Umbilical cord (tissue), 2 donors: ENCODE results near the gene ZKSCAN3. TPM values are rescaled to one million over a fixed set of nuclear protein-coding genes. Genes with fewer than 3 reads are reported as not detected.
"Not testable (repeated sequence)": the region's sequence is repeated elsewhere in the genome, so short reads cannot be mapped to it uniquely, and the experiment has no call there.

Experiments
- DNase-seq: peaks from one replicate; pipeline ENCODE4 v3.0.0-alpha.2; 2015; ENCODE audit warnings: low spot score
- total RNA-seq: library from RNA; depleted of rRNA; stranded (reverse); fragments of >200 nt; gene quantifications from one replicate; pipeline ENCODE4 v1.2.3, GENCODE V29; 2014; ENCODE audit warnings: low replicate concordance; ENCODE audit not compliant: insufficient read depth

The ZKSCAN3 gene
- total RNA-seq, result 5.5 TPM

DNA sequence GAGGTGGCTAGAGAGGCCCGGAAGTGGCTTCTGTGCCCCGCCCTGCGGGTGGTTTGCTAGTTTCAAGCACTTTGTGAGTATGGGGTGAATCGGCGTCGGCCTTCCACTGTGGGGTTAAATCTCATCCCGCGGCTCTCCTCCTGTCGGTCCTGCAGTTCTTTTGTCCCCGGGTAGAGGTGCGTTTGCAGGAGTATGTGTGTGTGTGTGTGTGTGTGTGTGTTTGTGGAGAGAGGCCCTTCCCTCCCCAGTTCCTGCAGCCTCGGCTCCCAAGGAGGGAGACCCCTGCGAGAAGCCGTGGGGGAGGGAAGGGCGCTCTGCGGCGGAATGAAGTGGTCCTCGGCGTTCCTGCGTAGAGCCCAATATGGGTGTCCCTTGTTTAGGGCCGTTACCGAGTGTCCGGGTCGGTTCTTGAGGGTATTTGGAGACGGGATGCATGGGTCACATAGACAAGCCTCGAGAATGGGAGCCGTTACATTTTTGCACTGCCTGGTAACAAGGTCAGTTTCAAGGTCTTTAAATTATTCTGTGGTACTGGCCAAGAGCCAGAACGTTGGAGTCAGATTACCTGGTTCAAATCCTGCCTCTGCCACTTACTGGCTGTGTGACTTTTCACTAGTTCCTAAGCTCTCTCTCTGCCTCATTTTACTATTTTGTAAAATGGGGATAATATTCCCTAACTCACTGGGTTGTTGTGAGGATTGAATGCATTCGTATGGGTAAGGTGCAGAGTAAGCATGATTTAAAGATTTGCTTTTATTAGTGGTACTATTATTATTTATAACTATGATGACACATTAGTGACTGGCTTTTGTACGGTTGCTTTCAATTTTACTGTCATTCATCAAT, at the start of gene ZKSCAN3:
ZKSCAN3 (plus strand) TSS at position 56 of the 846 bp plus-strand sequence. CDS start 9,640 bp downstream, outside the sequence.
- DNase-seq, result peak; percentile 90

DNA sequence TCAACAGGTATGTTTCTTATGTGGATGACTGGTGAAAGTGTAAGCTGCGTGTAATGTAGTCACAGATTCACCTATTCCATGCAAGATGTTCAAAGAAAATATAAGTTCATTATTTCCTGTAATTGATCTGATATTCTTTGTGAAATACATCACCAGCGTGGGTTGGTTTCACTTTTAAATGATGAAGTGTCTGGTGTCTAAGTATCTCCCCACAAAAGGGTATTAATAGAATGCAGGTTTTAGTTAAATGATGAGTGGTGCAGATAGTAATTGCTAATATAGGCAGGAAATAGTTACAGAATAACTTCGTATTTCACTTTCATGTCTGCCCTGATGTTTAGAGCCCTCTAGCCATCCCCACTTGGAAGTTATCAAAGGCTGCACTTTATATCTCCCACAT, 46.2 kb upstream of the ZKSCAN3 start:
- DNase-seq, result no peak

DNA sequence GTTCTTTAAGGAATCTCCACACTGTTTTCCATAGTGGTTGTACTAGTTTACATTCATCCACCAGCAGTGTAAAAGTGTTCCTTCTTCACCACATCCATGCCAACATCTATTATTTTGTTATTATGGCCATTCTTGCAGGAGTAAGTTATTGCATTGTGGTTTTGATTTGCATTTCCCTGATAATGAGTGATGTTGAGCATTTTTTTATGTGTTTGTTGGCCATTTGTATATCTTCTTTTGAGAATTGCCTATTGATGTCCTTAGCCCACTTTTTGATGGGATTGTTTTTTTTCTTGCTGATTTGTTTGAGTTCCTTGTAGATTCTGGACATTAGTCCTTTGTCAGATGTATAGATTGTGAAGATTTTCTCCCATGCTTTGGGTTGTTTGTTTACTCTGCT, 43.4 kb upstream of the ZKSCAN3 start:
- DNase-seq, result not testable (repeated sequence)

DNA sequence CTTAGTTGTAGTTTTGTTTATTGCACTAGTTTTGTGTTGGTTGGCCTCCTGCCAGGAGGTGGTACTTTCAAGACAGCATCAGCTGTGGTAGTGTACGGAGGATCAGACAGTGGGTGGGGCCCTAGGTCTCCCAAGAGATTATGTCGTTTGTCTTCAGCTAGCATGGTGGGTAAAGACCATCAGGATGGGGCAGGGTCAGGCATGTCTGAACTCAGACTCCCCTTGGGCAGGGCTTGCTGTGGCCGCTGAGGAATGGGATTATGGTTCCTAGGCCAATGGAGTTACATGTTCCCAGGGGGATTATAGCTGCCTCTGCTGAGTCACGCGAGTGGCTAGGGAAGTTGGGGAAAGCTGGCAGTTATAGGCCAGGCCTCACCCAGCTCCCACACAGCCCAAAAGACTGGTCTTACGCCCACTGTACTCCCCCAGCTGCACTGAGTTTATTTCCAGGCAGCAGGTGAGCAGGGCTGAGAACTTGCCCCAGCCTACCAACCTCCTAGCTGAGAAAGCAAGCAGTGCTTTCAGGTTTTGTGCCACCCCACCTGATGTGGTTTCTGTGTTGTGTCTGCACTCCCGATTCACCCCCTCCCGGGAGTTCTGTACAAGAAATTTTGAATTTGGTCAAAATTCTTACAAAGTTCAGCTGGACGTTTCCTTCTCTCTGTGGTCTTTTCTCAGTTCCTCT, 38.5 kb upstream of the ZKSCAN3 start:
- no peak for DNase-seq

DNA sequence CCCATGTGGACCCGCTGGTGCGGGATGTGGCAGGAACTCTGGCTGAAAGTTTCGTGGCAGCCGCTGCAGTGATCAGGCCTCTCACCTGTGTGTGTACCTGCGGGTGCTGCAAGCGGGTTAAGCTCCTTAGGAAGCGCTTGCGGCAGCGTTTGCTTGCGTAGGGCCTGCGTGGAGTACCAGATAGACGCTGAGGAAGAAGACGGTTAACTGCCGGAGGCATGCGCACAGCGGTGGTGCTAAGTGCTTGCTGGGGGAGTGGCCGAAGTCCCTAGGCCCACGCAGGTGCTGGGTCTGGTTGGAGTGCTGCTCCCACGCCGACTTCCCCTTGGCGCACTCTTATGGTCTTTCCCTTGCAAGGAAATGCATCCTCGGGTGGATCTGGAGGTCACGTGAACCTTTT, 36.8 kb upstream of the ZKSCAN3 start:
- DNase-seq, result no peak

DNA sequence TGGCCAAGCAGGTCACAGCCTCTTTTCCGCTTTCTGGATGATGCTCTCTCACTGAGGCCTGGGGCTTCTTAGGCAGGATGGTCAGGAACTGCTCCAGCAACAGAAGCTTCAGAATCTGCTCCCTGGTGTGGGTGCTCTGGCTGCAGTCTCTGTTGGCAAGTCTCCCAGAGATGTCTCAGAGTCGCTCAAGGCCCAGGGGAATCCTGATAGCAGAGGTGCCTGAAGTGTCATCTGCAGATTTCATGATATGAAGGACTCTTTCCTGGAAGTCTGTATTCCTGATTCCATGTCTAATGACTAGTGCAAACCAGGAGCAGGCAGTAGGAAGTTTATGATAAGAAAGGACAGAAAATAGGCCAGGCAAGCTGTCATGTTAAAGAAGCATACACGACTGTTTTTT, 34.1 kb upstream of the ZKSCAN3 start:
- no peak for DNase-seq

DNA sequence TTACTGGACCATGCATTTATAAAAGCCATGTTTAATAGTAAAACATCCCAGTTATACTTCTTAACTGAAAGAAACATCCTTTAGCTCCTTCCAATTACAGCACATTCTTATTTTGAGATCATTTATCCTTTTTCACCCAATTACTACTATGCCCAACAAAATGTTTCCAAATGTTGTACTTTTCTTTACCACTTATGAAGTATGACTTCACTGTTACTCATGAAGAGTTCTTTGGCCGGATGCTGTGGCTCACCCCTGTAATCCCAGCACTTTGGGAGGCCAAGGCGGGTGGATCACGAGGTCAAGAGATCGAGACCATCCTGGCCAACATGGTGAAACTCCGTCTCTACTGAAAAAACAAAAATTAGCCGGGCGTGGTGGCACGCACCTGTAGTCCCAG, 31.9 kb upstream of the ZKSCAN3 start:
- DNase-seq, result not testable (repeated sequence)

DNA sequence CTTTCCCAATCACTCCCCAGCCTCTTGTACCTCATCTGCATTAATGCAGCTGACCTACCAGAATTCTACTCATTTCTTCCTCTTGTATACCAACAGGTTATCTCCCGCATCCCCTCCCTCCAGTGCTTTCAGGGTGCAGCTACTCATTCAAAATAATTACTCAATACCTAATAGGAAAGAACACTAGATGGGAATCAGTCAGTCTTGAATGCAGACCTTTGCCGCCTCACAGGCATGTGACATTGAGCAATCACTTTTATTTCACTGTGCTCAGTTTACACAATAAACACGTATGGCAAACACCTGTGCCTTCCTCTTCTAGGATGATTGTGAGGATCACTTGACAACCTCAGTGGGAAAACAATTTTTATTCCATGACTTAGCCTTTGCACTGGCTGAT, 27.1 kb upstream of the ZKSCAN3 start:
- DNase-seq, result no peak

DNA sequence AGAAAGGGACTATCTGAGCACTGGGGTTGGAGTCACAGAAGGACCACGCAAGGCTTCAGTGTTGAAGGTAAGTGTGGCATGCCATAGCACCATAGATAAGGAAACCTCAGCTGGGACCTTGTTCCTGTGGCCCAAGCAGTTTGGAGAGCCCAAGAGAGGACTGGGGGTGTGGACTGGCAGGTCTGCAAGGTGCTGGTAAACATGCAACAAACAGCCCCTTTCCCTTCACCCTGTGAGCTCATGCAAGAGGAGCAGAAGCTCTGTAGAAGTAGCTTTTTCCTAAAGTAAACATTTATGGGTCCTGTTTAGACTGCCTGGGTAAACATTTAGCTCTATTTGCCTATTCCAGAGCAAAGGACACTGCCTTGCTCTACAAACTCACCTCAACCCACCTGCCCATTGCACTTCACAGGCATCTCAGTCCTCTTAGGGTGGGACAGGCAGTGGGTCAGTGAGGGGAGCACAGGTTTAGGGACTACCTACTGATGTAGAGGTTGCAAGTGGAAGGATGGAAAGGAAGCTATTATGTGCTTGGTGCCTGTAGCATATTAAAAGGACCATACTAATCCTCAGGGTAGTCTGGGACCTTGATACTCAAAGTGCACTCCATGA, 25.8 kb upstream of the ZKSCAN3 start:
- no peak for DNase-seq

DNA sequence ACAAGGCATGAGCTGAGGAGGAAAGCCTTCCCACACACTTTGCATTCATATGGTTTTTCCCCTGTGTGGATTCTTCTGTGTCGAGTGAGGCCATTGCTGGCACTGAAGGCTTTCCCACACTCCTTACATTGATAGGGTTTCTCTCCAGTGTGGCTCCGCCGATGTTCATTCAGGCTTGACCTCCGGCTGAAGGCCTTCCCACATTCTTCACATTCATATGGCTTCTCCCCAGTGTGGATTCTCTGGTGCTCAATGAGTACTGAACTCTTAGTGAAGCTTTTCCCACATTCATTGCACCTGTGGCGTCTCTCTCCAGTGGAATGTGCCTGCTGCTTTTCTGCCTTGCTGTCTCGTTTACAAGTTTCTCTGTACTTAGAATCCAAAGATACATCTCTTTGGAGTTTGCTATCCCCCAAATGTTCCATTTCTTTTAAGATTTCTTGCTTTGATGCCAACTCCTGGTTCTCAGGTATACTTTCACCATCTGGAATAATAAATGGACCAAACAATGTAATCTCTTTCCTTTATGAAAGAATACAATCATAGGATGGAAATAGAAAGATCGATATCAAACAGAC, 23.3 kb upstream of the ZKSCAN3 start:
- DNase-seq, result no peak

DNA sequence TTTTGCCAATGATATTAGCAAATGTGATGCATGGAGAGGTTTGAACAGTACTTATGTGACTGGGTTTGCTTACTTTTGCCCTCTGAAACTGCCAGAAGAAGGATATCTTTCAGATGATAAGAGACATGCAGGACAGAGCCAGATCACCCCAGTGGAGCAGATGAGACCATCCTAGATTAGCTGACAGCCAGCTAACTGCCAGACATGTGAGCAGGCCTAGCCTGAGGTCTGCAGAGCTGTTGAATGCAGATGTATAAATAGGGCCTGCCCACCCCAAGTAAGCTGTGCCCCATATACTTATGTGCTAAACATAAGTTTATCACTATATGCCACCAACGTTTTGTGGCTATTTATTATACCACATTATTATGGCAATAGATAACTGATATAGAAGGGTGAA, 19.7 kb upstream of the ZKSCAN3 start:
- DNase-seq, result no peak

DNA sequence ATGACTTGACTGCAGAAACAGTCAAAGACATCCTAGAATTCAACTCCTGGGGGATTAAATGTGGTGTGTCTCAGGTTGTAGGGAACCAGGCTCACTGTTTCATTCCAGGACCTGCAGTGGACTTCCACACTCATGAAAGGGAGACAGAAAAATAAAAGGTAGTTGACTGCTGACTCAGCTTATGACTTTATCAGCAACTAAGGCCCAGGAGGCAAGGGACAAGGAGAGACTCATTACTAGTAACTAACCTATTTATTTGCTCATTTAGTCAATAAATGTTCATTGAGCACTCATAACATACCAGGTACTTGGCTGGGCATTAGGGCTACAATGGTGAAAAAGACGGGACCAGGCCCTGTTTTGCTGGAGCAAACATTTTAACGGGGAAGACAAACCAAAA, 16.7 kb upstream of the ZKSCAN3 start:
- DNase-seq, result no peak

DNA sequence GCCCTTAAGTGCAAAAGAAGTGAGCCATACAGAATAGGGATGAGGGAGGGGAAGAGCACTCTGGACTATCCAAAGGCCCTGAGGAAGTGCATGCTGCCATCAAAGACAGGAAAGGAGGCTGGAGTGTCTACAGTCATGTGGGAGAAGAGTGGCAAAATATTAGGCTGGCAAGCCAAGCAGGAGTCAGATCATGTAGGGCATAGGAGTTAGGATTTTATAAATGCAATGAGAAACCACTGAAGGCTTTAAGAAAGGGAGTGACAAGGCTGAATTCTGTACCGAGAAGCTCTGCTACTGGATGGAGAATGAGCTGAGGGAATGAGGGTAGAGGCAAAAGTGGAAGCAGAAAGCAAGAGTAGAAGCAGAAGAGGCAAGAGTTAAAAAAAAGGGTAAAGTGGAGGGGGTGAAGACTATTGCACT, 16.1 kb upstream of the ZKSCAN3 start:
- DNase-seq, result no peak

DNA sequence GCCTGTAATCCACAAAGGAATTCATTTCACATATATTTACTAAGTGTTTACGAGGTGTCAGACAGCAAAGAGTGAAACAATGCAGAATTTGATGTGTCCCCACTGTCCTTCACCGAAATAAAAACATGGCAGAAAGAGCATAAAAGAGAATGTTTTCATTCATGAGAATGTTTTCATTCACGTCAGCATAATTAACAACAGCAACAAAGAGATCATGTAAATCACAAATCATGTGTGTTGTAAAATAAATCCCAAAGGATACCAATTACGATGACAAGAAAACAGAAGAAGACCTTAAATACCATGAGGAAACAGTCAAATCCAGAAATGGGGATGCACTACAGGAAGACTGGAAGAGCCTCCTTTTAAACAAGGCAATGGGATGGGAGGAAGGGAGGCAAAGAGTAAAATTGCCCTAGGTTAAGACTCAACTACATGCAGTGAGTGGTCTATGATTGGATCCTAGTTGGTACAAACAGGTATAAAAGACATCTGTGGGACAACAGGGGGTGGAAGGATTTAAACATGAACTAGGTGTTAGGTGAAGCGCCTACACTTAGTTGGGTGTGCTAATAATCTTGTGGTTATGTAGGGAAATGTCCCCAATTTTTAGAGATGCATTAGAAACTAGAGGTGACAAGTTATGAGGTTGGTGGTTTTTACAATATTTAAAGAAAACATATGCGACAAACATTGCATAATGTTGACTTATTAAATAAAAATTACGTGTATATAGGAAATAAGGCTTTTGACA, 15.3 kb upstream of the ZKSCAN3 start:
- no peak for DNase-seq

DNA sequence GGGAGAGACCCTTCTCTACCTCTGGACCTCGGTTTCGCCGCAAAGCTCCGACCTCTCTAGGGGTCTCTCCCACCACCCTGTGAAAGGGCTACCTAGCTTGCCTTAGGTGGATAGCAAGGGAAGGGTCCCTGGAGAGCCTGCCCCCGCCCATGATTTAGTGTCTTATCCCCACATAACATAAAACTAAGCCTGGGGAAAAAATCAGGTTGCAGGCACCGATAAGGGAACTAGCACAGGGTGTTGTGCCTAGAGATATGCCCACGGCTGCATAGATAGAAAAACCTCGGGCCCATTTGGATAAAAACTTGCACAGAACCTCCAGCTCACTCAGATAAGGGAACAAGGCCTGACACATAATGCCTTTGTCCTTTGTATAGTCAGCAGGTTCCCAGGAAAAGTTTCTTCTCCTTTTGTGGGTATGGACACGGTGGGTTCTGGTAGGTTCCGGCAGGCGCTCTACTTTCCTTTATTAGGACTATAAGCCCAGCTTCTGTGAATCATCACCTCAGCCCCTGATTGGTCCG, 14.6 kb upstream of the ZKSCAN3 start:
- DNase-seq, result no peak

DNA sequence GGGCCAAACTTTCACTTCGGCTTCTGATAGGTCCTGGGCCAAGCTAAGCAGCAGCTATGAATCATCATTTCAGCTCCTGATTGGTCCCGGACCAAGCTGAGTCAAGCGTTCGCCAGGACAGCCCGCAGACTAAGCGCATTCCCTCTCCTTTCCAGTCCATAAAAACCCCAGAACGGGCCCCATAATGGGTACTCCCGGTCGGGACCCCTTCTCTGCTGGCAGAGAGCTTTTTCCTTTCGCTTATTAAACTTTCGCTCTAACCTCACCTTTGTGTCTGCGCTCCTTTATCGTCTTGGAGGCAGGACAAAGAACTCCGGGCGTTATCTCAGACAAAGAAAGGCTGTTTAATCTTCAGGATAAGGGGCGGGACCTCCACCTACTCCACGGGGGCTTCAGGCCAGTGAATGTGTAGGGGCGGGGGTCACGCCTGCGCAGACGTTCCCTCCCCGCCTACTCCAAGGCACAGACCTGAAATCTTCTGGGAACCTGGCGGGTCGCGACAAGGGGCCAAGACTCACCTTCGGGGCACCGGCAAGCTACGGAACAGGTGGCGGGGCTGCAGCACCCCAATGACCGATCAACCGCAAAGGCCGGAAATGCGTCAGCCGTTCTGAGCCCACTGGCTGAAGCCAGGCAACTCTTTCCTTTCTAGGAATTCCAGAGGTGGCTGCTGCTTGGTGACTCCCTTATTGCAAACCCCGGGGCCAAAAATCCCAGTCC, 14.0 kb upstream of the ZKSCAN3 start, which contains the start of gene ZSCAN31:
ZSCAN31 (minus strand) TSS at position 585 of the 720 bp plus-strand sequence. CDS start 6,465 bp downstream, outside the sequence.
- peak; percentile 99 for DNase-seq

DNA sequence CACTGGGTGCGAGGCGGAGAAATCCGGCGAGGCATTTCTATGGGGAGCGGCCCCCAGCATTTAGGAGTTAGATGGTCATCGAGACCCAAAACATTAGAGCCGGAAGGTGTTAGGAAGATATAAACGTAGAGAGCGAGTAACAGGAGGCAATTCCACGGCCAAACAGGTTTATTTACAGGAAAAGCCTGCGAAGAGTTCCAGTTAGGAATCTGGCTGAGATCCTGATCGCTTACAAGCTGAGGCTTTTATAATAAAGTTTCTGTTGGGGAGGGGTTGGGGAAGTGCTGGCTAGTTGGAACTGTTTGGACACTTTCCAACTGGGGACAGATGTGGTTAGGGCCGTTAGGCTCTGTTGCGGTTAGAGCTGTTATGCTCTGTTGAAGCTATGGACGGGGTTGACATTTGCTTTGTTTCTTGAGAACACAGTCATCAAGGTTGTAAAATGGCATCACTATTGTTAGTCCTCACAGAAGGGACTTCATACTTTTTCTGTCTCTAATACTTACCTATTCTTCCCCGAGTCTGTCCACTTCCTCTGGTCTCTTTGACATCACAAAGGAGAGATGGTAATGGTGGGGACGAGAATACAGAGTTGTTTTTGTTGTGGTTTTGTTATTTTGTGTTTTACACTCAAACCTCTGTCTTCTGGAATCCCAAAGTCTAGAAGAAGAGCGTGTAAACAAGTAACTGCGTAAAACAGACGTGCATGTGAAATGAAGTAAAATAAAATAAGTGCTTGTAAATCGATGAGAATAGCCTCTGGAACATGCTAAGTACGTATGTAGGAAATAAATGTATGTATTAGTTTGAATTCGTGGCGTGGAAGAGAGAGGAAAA, 13.2 kb upstream of the ZKSCAN3 start:
- peak; percentile 69 for DNase-seq

DNA sequence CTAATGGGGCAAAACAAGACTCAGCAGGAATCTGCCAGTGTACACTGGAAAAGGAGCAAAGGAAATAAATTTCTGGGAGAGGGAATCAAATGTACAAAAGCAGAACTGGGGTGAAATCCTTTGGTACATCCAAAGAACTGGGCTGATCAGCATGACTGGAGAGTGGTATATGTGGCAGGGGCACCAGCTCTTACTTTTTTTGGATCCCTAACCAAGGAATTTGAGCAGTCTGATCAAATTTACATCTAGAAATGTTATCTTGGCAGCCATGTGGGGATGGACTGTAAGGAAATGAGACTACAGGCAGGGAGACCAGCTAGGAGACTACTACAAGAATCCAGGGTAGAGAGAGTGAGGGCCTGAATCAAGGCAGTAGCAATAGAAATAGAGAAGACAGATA, 12.6 kb upstream of the ZKSCAN3 start:
- no peak for DNase-seq

DNA sequence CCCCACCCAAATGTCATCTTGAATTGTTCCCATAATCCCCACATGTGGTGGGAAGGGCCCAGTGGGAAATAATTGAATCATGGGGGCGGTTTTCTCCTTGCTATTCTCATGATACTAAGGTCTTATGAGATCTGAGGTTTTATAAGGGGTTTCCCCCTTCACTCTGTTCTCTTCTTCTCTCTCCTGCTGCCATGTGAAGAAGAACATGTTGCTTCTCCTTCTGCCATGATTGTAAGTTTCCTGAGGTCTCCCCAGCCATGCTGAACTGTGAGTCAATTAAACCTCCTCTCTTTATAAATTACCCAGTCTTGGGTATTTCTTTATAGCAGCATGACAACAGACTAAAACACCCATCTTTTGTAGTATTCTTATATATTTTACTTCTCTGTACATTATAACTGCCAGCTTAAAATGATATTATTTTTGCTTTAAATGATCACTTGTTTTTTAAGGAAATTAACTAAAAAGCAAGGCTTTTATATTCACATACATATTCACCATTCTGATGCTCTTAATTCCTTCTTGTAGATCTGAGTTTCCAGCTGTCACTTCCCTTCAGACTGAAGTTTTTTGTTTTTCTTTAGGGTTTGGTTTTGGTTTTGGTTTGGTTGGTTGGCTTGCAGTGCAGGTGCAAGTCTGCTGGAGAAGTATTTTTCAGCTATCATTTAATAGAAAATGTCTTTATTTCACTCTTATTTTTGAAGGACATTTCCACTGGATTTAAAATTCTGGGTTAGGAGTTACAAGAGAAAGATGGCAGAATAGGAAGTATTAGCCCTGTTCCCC, 9.2 kb upstream of the ZKSCAN3 start:
- DNase-seq, result no peak
